ENCODE data around the gene GNAT3.

DNA sequence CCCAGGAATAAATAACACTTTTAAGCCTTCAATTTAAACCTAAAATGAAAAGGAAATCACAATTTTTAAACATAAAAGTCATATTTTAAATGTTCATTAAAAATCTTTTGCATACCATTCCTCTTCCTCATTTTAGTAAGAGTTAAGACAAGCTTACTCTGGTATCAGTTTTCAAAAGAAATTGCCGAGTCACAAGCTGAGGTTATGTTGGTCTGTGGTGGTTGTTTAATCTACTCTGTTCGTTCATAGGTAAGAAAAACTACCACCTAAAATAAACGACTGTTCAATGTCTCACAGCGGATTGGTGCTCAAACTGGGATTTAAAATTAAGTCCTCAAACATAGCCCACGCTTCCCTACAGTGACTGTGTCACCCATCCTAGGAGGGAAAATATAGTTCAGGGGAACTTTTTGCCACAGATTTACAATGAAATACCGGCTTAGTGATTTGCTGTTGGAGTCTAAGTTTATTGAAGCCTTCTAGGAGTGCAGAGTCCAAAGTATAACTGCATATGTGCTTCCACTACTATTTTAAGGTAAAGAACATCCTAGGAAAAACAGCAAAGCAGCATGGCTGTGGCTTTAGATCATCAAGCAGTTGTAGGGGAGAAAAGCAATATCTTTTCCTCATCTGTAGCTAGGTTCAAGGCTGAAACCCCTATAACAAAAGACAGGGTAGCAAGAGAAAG lies 61.1 kb downstream of the GNAT3 start:
- TF ChIP-seq, protein P1, sequence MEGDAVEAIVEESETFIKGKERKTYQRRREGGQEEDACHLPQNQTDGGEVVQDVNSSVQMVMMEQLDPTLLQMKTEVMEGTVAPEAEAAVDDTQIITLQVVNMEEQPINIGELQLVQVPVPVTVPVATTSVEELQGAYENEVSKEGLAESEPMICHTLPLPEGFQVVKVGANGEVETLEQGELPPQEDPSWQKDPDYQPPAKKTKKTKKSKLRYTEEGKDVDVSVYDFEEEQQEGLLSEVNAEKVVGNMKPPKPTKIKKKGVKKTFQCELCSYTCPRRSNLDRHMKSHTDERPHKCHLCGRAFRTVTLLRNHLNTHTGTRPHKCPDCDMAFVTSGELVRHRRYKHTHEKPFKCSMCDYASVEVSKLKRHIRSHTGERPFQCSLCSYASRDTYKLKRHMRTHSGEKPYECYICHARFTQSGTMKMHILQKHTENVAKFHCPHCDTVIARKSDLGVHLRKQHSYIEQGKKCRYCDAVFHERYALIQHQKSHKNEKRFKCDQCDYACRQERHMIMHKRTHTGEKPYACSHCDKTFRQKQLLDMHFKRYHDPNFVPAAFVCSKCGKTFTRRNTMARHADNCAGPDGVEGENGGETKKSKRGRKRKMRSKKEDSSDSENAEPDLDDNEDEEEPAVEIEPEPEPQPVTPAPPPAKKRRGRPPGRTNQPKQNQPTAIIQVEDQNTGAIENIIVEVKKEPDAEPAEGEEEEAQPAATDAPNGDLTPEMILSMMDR (tag by site-specific recombination; IDR thresholded peaks at IDR 0.05): no peak
- no peak for TF ChIP-seq ZNF792 (tag by site-specific recombination; IDR thresholded peaks at IDR 0.05)
- TF ChIP-seq ZNF518A (tag by site-specific recombination; conservative IDR thresholded peaks at IDR 0.05; ENCODE audit: low read depth): no peak
- TF ChIP-seq, protein P2, sequence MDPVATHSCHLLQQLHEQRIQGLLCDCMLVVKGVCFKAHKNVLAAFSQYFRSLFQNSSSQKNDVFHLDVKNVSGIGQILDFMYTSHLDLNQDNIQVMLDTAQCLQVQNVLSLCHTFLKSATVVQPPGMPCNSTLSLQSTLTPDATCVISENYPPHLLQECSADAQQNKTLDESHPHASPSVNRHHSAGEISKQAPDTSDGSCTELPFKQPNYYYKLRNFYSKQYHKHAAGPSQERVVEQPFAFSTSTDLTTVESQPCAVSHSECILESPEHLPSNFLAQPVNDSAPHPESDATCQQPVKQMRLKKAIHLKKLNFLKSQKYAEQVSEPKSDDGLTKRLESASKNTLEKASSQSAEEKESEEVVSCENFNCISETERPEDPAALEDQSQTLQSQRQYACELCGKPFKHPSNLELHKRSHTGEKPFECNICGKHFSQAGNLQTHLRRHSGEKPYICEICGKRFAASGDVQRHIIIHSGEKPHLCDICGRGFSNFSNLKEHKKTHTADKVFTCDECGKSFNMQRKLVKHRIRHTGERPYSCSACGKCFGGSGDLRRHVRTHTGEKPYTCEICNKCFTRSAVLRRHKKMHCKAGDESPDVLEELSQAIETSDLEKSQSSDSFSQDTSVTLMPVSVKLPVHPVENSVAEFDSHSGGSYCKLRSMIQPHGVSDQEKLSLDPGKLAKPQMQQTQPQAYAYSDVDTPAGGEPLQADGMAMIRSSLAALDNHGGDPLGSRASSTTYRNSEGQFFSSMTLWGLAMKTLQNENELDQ (tag by site-specific recombination; IDR thresholded peaks at IDR 0.05; ENCODE audit: low read depth): no peak
- TF ChIP-seq, protein P3, sequence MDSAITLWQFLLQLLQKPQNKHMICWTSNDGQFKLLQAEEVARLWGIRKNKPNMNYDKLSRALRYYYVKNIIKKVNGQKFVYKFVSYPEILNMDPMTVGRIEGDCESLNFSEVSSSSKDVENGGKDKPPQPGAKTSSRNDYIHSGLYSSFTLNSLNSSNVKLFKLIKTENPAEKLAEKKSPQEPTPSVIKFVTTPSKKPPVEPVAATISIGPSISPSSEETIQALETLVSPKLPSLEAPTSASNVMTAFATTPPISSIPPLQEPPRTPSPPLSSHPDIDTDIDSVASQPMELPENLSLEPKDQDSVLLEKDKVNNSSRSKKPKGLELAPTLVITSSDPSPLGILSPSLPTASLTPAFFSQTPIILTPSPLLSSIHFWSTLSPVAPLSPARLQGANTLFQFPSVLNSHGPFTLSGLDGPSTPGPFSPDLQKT (IDR thresholded peaks at IDR 0.05; ENCODE audit: borderline replicate concordance, low read depth, low read length): no peak
- TF ChIP-seq ZBTB21 (tag by site-specific recombination; IDR thresholded peaks at IDR 0.05): no peak
